ENCODE data around the gene APOL3. TPM values are rescaled to one million over a fixed set of nuclear protein-coding genes. Genes with fewer than 3 reads are reported as not detected.
A peak's percentile ranks its signal among the peaks of the same experiment; 100 is the strongest.

The APOL3 gene
- total and polyA plus RNA-seq, 11 donors = 16.9 to 103 (median 24.5) TPM

- ATAC-seq (no peak), DNase-seq (no peak)
- H3K27ac ChIP-seq = no peak overlapping the region
- no peaks in the 10 kb centered on the region for H3K36me3 ChIP-seq
- TF ChIP-seq POLR2A (IDR thresholded peaks at IDR 0.05) = no peak
- H3K4me3 ChIP-seq = no peak overlapping the region
- intact Hi-C loops (cut with DNase I) = no loop called here
- H3K4me1 ChIP-seq = peaks cover 0 to 4% (median 0%) of the 10 kb centered on the region in 12 donors
- H3K27me3 ChIP-seq = no peaks in the 10 kb centered on the region
- WGBS, 4 donors = 85 to 100% (median 96%) methylated on average over 1 of the region's 1 CpG
- no peaks in the 10 kb centered on the region for H3K9me3 ChIP-seq
Observed at GRCh38 chr22:36113121-36113520, 47.4 kb downstream of the APOL3 start.

DNA sequence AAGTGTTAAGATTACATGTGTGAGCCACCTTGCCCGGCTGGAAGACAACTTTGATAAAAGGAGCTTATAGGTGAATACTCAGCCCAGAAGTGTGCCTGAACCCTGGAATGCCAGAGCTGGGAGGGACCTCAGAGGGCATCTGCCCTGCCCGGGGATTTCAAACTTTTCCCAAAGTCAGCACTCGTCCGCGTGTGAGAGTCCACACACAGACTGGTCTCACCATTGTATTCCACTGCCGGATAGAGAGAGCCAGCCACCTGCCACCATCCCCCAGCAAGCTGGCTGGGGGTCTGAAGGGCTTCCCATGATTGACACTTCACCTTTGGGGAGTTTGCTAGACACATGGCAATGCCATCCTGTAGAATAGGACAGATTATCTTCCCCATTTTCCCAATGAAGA, 49.2 kb downstream of the APOL3 start:
- no peaks in the 10 kb centered on the region for H3K9me3 ChIP-seq
- ATAC-seq (no peak), DNase-seq (no peak)
- intact Hi-C loops (cut with DNase I) = no loop called here
- no peak overlapping the region for H3K27ac ChIP-seq
- H3K27me3 ChIP-seq = no peaks in the 10 kb centered on the region
- WGBS, 4 donors = 92 to 100% (median 95%) methylated on average over 2 to 6 of the region's 6 CpGs
- H3K36me3 ChIP-seq = no peaks in the 10 kb centered on the region
- TF ChIP-seq CTCF (IDR thresholded peaks at IDR 0.05) (no peak), POLR2A (IDR thresholded peaks at IDR 0.05) (no peak)
- peaks cover 0 to 2% (median 0%) of the 10 kb centered on the region in 12 donors for H3K4me1 ChIP-seq
- H3K4me3 ChIP-seq = no peak overlapping the region

DNA sequence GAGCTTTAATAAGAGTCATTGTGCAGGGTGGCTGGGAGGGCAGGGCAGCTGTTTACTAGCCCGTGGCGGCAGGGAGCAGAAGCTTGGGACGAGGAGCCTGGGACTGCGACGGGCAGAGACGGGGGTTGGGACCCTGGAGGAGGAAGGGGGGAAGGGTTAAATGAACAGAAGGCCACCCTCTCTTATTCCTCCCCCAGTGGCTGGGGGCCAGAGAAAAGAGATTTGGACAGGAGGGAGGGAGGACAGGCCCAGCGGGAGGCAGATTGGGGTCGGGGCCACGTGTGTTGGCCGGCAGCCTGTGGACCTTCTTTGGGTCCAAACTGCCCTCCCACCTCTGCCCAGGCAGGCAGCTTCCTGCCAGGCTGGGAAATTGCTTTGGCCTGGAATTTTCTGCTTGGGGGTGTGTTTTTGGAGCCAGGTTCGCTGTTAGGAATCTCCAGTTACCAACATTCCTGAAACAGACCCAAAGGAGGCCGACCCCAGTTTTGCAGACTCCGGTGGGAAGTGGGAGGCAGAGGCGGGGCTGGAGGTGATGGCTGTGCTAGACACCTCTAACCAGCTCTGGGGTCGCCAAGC, 50.2 kb downstream of the APOL3 start:
- intact Hi-C loops (cut with DNase I) = no loop called here
- no peak for DNase-seq

GRCh38 chr22:36107436-36107835, 53.1 kb downstream of the APOL3 start:
- WGBS, 4 donors = 52 to 58% (median 54%) methylated on average over 7 to 8 of the region's 8 CpGs
- peaks cover 0 to 2% (median 0%) of the 10 kb centered on the region in 12 donors for H3K4me1 ChIP-seq
- no peaks in the 10 kb centered on the region for H3K36me3 ChIP-seq
- no peak for TF ChIP-seq POLR2A (IDR thresholded peaks at IDR 0.05)
- no peak for TF ChIP-seq CTCF (IDR thresholded peaks at IDR 0.05)
- no peak overlapping the region for H3K4me3 ChIP-seq
- ATAC-seq (no peak), DNase-seq (no peak)
- no peaks in the 10 kb centered on the region for H3K9me3 ChIP-seq
- intact Hi-C loops (cut with DNase I) = no loop called here
- no peaks in the 10 kb centered on the region for H3K27me3 ChIP-seq
- no peak overlapping the region for H3K27ac ChIP-seq

More for the DNA sequence above, 50.2 kb downstream of the APOL3 start:
- Histone ChIP-seq H3K9me3 (no peaks in the 10 kb centered on the region), H3K27me3 (no peaks in the 10 kb centered on the region), H3K4me3 (no peak overlapping the region), H3K27ac (no peak overlapping the region), H3K4me1 (peaks cover 0 to 2% (median 0%) of the 10 kb centered on the region in 12 donors), H3K36me3 (no peaks in the 10 kb centered on the region)
- WGBS, 4 donors = 48 to 65% (median 58%) methylated on average over 14 to 15 of the region's 15 CpGs
- TF ChIP-seq POLR2A (IDR thresholded peaks at IDR 0.05) (no peak), CTCF (IDR thresholded peaks at IDR 0.05) (no peak)
- ATAC-seq = peak in 1 of 4 donors; percentile 27

- no peaks in the 10 kb centered on the region for H3K27me3 ChIP-seq
- intact Hi-C loops (cut with DNase I) = no loop called here
- ATAC-seq = no peak
- H3K9me3 ChIP-seq = no peaks in the 10 kb centered on the region
- DNase-seq = no peak
- peaks cover 0 to 2% (median 0%) of the 10 kb centered on the region in 12 donors for H3K4me1 ChIP-seq
- 93 to 97% (median 95%) methylated on average over 2 of the region's 2 CpGs for WGBS, 4 donors
- H3K27ac ChIP-seq = no peak overlapping the region
- no peak overlapping the region for H3K4me3 ChIP-seq
- no peaks in the 10 kb centered on the region for H3K36me3 ChIP-seq
- TF ChIP-seq CTCF (IDR thresholded peaks at IDR 0.05) (no peak), POLR2A (IDR thresholded peaks at IDR 0.05) (no peak)
Observed at GRCh38 chr22:36106910-36107309, 53.6 kb downstream of the APOL3 start.

All from heart left ventricle (tissue), 16 donors.